HG03060 (cell line): ENCODE data around the gene PHF5A.
"Not testable (repeated sequence)": the region's sequence is repeated elsewhere in the genome, so short reads cannot be mapped to it uniquely, and the experiment has no call there.

Experiments
- ATAC-seq: cut with Tn5 transposase; IDR thresholded peaks from one replicate; pipeline ENCODE4 v1.9.1; 2021; ENCODE audit warnings: low read depth, moderate number of reproducible peaks; ENCODE audit not compliant: unreplicated experiment

PHF5A gene

DNA sequence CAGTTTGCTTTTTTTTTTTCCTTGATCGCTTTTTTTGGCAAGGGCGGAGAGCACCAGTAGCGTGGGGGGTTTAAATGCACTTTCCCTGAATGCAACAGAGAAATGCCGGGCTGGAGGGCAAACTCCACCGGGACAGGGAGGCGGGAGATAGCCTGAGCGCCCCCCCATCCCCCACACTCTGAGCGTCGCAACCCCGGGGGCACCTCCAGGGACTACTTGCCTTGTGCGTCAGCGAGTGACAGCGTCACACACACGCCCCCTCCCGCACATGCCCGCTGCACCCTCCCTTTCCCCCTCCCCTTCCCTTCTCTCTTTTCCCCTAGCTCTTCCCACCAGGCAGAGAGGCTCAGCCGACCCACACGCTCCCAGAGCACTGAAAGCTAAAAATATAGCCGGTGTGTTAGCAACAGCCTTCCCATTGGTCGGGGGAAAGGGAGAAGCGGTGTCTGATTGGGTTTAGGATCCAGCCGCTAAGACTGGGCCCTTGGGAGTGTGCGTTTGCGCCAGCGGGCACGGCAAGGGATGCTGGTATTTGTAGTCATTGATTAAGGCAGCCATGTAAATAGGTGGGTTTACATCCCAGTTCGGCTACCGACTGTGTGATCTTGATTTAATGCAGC is 20.2 kb downstream of the PHF5A start:
- peak; percentile 21 for ATAC-seq

DNA sequence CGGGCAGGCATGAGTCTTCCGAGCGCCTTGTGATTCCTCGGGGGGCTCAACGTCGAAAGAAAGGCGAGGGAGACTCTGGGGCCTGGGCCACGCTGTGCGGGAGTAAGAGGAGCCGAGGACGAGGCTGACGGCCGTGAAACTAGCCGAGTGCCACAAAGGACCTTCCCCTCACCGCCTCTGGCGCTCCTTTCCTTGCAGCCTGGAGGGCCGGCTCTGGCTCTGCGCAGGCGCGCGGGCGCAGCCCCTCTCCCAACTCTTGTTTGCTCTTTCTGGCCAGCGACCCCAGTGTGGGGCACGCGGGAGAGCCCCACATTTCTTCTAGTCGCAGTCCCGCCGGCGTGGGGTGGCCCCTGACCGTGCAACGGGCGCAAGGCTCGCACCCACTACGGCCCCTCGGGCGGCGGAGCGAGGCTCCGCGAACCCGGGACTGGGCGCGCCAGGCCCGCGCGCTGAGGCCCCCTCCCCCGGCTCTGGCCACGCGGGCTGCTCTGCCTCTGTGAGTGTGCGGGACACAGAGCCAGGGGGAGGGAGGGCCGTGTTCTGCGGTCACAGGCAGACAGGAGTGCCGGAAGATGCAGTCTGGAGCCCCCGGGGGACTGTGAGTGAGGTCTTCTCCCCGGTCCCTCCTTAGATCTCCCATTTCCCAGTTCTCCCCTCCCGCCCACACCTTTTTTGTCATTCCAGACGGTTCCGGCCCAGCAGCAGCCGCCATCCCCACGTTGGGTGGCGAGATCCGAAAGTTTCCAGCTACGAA is 20.9 kb downstream of the PHF5A start:
- no peak for ATAC-seq

- ATAC-seq = no peak
Measured at GRCh38 chr22:41446639-41447434, 21.7 kb downstream of the PHF5A start, which contains the start of gene TOB2. Gene TOB2, minus strand, starts transcription at chr22:41446801. Its CDS starts 9,456 bp downstream, at chr22:41437345.

DNA sequence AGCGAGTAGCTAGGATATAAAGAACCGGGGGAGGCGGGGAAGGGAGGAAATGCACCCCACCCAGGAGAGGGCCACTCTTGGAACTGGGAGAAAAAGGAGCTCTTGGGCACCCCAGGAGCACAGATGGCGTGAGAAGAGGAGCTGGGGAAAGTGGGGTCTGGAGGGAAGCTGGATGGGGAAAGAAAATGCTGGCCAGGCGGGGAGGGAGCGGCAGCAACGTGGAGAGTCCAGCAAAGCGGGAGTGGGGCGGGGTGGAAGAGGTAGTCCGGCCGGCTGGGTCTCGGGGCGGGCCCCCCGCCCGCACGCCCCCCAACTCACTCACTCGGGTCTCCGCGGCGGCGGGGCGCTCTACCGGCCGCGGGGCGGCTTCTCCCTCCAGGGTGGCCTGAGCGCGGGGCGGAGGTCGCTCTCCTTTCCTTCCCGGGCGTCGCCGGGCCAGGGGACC is 22.4 kb downstream of the PHF5A start:
- no peak for ATAC-seq

- no peak for ATAC-seq
Measured at GRCh38 chr22:41445129-41446056, 23.1 kb downstream of the PHF5A start.

DNA sequence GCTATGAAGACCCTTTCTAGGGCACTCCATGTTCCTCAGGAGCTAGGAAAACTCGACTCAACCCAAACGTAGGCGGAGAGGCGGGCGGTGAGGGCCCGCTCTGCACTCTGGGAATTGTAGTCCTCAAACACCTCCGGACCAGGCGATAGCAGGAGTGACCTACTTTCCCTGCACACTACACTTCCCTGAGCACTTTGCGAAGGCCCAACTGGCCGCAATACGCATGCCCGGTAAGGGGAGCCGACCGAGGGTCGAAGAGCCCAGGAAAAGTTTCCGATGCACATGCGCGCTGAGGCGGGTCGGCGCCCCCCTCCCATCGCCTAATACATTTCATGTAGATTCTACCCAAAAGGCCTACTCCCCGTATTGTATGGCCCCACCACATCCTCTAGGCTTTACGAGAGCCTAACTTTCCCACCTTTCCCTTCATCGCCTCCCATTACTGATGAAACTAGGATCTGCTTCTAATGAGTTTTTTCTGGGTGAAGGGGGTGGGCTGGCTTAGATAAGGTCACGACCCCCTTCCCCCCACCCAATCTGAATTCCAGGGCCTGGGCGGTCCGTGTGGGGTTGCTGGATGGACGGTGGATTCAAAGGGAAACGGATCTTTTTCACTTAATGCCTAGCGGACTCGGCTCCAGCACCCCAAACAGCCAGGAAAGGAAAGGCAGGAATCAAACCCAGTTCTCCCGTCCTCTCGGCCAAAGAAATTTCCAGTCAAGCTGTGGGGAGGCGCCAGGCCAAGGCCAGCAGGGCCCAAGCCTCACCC is 23.9 kb downstream of the PHF5A start:
- ATAC-seq = peak; percentile 46

DNA sequence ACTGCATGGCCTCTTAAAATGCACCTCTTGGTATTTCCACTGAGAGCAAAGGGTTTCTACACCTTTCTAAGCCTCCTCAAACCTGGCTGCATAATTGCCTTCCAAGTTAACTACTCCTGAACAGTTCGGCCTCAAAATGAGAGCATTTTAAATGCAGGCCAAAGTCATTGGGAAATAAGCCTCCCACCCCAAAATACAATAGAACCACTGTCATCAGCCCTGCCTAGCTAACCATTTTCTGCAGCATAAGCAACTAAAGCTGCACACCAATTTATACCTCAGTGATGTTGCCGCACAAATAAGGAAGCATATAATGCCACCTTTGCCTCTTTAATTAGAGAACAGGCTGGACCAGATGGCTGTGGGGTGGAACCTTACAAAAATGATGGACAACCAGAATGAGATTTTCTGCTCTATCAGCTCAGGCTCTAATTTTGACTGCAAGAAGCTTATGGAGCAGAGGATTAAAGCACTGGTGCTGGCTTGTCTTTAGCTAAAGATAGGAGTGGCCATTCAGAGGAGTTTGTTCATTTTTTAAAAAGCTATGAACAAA is 26.2 kb downstream of the PHF5A start:
- ATAC-seq = no peak

DNA sequence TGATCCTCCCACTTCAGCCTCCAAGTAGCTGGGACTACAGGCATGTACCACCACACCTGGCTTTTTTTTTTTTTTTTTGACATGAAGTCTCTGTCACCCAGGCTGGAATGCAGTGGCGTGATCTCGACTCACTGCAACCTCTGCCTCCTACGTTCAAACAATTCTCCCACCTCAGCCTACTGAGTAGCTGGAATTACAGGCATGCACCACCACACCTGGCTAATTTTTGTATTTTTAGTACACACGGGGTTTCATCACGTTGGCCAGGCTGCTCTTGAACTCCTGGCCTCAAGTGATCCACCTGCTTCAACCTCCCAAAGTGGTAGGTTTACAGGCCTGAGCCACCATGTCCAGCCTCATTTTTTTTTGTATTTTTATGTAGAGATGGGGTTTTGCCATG is 28.0 kb downstream of the PHF5A start:
- ATAC-seq = not testable (repeated sequence)

DNA sequence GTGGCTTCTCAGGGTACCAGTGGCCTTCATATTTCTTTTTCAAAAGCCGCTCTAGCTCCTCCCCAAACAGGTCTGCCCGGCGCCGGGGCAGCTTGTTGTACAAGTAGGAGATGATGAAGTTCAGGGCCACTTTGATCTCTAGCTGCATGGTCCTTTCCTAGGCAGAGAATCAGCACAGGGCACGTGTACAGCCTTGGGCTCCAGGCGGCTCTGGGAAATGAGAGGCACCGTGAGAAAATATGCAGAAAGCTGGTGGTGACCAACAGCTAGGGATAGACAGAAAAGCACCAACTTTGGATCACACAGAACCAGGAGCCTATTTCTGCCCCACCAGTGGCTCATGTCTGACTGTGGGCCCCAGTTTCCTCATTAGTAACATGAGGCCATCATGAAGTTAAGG is 31.3 kb downstream of the PHF5A start:
- no peak for ATAC-seq

DNA sequence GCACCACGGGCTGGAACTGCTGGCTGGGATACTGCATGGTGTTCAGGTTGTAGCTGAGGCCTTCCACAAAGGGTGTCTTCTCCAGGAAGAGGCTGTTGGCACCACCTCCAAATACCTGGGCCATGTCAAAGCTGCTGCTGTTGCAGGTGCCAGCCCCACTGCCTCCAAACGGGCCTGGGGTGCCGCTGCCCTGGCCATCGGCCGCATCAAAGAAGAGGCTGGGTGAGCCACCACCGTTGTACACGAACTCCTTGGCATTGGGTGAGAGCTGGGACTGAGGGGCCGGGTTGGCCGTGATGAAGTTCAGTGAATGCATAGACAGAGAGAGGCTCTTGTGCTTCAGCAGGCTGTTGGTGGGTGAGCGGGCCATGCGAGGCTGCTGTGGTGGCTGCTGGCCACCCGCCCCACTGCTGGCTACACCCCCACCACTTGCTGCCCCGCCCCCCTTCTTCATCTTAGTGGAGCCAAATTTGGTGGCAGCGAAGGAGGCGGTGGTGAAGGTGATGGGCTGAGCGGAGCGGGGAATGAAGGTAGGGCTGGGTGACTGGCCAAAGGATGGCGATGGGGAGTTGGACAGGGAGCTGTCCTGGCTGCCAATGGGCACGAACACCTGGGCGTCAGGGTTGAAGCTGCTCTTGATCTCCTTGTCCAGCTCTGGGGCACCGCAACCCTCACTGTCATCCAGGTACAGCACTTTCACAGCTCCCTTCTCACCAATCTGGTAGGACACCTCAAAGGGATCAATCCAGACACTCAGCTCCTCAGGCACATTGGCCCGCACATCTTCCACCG is 32.0 kb downstream of the PHF5A start:
- ATAC-seq = no peak

GRCh38 chr22:41435560-41435959 is 32.9 kb downstream of the PHF5A start:
- no peak for ATAC-seq

DNA sequence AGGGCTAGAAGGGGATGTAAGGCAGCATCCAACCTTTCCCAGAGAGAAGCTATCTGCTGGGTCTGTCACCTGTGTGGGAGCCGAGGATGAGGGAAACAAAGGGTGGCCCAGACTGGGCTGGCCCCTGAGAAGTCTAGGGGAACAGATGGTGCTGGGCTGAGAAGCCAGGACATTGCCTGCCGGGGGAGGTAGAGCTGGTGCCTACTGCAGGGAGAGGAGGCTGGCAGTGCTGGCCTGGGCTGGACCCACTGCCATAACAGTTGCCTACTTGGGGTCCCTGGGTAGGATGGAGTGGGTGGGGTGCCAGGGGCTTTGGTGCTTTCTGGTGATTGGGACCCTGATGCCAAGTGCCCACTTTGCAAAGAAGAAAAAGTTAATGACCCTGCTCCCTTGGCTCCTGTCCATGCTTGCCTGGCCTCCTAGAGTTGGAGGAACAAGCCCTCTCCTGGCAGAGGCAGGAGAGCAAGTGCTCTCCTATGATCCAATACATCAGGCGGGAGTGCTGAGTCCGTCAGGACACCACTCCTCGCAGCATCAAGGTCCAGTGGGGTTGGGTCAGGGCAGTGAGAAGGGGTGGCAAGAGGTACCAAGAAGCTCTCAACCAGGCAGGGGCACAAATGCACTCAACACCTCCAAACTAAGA is 34.0 kb downstream of the PHF5A start:
- ATAC-seq = not testable (repeated sequence)

- ATAC-seq = not testable (repeated sequence)
Measured at GRCh38 chr22:41433480-41433879, 35.0 kb downstream of the PHF5A start.

- ATAC-seq = no peak
Measured at GRCh38 chr22:41431656-41432055, 36.8 kb downstream of the PHF5A start.

DNA sequence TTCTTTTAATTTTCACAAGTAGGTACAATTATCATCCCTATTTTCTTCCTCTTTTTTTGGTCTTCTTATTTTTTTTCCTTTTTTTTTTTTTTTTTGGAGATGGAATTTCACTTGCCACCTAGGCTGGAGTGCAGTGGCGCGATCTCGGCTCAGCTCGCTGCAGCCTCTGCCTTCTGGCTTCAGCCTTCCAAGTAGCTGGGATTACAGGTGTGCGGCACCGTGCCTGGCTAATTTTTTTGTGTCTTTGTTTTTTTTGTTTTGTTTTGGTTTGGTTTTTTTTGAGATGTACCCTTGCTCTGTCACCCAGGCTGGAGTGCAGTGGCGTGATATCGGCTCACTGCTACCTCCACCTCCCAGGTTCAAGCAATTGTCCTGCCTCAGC is 38.5 kb downstream of the PHF5A start:
- no peak for ATAC-seq

GRCh38 chr22:41429232-41429950 is 39.1 kb downstream of the PHF5A start:
- ATAC-seq = no peak

DNA sequence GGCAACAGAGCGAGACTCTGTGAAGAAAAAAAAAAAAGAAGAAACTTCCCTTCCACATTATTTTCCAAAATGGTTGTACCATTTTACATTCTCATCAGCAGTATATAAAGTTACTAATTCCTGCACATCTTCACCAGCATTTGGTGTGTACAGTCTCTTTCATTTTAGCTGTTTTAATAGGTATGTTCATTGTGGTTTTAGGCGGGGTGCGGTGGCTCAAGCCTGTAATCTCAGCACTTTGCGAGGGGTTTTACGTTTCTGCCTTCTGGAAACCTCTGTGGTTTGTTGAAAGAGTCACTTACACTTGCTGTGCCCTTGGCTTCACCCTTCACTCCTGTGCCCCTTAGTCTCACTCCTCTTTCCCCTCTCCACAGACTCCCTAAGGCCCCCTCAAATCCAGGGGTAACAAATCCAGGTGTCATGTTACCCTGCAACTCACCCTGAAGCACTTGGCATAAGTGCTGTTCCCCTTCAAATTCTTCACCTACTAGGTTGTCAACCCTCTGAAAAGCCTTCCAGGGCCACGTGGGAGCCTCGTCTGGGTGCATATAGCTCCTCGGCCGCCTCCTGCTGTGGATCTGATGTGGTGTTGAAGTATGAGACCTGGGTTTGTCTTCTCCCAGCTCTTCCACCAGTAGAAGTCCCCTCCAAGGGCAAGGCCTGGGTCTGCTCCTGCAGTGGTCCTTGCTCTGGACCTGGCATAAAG is 42.7 kb downstream of the PHF5A start:
- no peak for ATAC-seq
